Prostate gland (tissue), 2 donors: Measurements from ENCODE around the gene TLR6. TPM values are rescaled to one million over a fixed set of nuclear protein-coding genes. Genes with fewer than 3 reads are reported as not detected.

Experiments
- DNase-seq: peaks from one replicate; pipeline ENCODE4 v3.0.0-alpha.2; 2019; ENCODE audit warnings: low spot score
- H3K27ac ChIP-seq, 2 donors: fragments of 200-600 bp; sonication (generic); 2 replicates each; pipeline ENCODE4 v1.5.1; 2017 to 2019
- H3K27me3 ChIP-seq: fragments of 200-600 bp; sonication (generic); replicated peaks from 2 replicates; pipeline ENCODE4 v1.5.1; 2019; ENCODE audit not compliant: insufficient read depth
- H3K36me3 ChIP-seq, 2 donors: fragments of 200-600 bp; sonication (generic); 1 replicate in 1 of 2; 2 replicates in 1 of 2; pipeline versions ENCODE4 v1.5.1 to v1.8.1; 2017 to 2019
- H3K4me1 ChIP-seq: fragments of 200-600 bp; sonication (generic); replicated peaks from 2 replicates; pipeline ENCODE4 v1.5.1; 2019
- H3K4me3 ChIP-seq, 2 donors: fragments of 200-600 bp; sonication (generic); 2 replicates each; pipeline ENCODE4 v1.5.1; 2017 to 2019
- H3K9me3 ChIP-seq: fragments of 200-600 bp; sonication (generic); 2 replicates; pipeline ENCODE4 v1.5.1; 2017
- CTCF ChIP-seq, 4 experiments: fragments of 200-600 bp in 2 of 4; fragments of 450-650 bp in 2 of 4; sonication (generic) in 2 of 4; IDR thresholded peaks; 1 replicate in 3 of 4; 2 replicates in 1 of 4; pipeline ENCODE4 v1.5.1; 2016 to 2019; ENCODE audit warnings: antibody characterized with exemption in 4 of 4, mild to moderate bottlenecking in 2 of 4, moderate library complexity in 2 of 4
- POLR2A ChIP-seq: fragments of 450-650 bp; IDR thresholded peaks from one replicate; pipeline ENCODE4 v1.6.1; 2016; ENCODE audit warnings: antibody characterized with exemption, mild to moderate bottlenecking
- POLR2AphosphoS5 ChIP-seq: sonication (generic); formaldehyde crosslinking; IDR thresholded peaks from one replicate; pipeline ENCODE4 v1.6.1; 2017; ENCODE audit warnings: antibody characterized with exemption
- WGBS: methylation state at CpG from one replicate; pipeline ENCODE4 v1.1.5; 2018; 5-methylcytosine and 5-hydroxymethylcytosine counted together
- intact Hi-C: fragments of 100-400 bp; cut with DNase I; formaldehyde crosslinking; loops from one replicate; pipeline ENCODE4 v1.14.2; 2022
- total RNA-seq, 2 donors: library from RNA; depleted of rRNA; stranded (reverse); fragments of >200 nt; gene quantifications; one replicate each; pipeline ENCODE4 v1.1.0, GENCODE V29; 2016

Gene TLR6
- total RNA-seq, 2 donors from 2014 or later: 1.0 to 1.5 TPM

- DNase-seq: no peak
- Histone ChIP-seq H3K27me3 (no peaks in the 10 kb centered on the region), H3K36me3 (no peaks in the 10 kb centered on the region), H3K4me3 (peak overlapping the region in 1 of 2 donors; percentile 9), H3K4me1 (no peaks in the 10 kb centered on the region), H3K27ac (peak overlapping the region; percentile 29 to 53), H3K9me3 (no peaks in the 10 kb centered on the region)
- WGBS: 25% methylated on average over 6 of the region's 6 CpGs
- intact Hi-C loops: loop anchor here (5.0 kb wide), 1 partner anchor 42 kb away; no protein-coding TSS in a partner anchor
- TF ChIP-seq POLR2AphosphoS5: no peak
- no peak for TF ChIP-seq POLR2A
- no peak for TF ChIP-seq CTCF (IDR thresholded peaks at IDR 0.05)
Measured at GRCh38 chr4:38803833-38804653, 52.6 kb downstream of the TLR6 start.

GRCh38 chr4:38802561-38803355 is 53.9 kb downstream of the TLR6 start:
- Histone ChIP-seq H3K36me3 (no peaks in the 10 kb centered on the region), H3K9me3 (no peaks in the 10 kb centered on the region), H3K27ac (no peak overlapping the region), H3K4me3 (no peak overlapping the region), H3K27me3 (no peaks in the 10 kb centered on the region), H3K4me1 (no peaks in the 10 kb centered on the region)
- intact Hi-C loops: loop anchor here (5.0 kb wide), 1 partner anchor 40 kb away; no protein-coding TSS in a partner anchor
- WGBS: 88% methylated on average over 15 of the region's 15 CpGs
- TF ChIP-seq POLR2A (no peak), CTCF (IDR thresholded peaks at IDR 0.05) (no peak), POLR2AphosphoS5 (no peak)
- no peak for DNase-seq

GRCh38 chr4:38800961-38801450 is 55.6 kb downstream of the TLR6 start:
- 94% methylated on average over 3 of the region's 3 CpGs for WGBS
- no peaks in the 10 kb centered on the region for H3K36me3 ChIP-seq
- no peak overlapping the region for H3K4me3 ChIP-seq
- no peaks in the 10 kb centered on the region for H3K4me1 ChIP-seq
- H3K9me3 ChIP-seq: no peaks in the 10 kb centered on the region
- intact Hi-C loops: loop anchor here (5.0 kb wide), 1 partner anchor 39 kb away; no protein-coding TSS in a partner anchor
- no peaks in the 10 kb centered on the region for H3K27me3 ChIP-seq
- TF ChIP-seq CTCF (IDR thresholded peaks at IDR 0.05): no peak
- DNase-seq: no peak
- no peak overlapping the region for H3K27ac ChIP-seq

DNA sequence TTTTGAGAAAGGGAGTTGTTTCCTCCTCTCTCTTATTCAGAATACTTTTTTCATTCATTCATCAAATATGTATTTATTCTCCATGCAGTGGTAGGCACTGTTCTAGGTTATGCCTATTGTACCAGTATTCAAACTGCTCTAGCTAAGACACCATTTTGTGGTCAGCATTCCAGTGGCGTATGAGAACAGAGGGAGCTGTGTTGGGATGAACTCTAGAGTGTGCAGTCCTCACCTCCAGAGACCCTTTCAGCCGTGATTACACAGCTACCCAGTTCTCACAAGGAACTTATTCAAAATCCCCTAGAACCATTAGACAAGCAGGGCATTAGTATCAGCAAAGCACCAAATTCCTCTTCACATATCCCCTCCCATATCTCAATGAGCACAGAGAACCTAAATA is 56.3 kb downstream of the TLR6 start:
- WGBS: 91% methylated on average over 2 of the region's 2 CpGs
- TF ChIP-seq POLR2A (no peak), CTCF (IDR thresholded peaks at IDR 0.05) (no peak), POLR2AphosphoS5 (no peak)
- no peak overlapping the region for H3K27ac ChIP-seq
- no peaks in the 10 kb centered on the region for H3K36me3 ChIP-seq
- no peaks in the 10 kb centered on the region for H3K9me3 ChIP-seq
- no peak for DNase-seq
- no peaks in the 10 kb centered on the region for H3K4me1 ChIP-seq
- intact Hi-C loops: loop anchor here (5.0 kb wide), 1 partner anchor 38 kb away; no protein-coding TSS in a partner anchor
- no peaks in the 10 kb centered on the region for H3K27me3 ChIP-seq
- H3K4me3 ChIP-seq: no peak overlapping the region
